HG03460 (cell line): ENCODE measurements around the gene ST14.

Experiments
- ATAC-seq: cut with Tn5 transposase; IDR thresholded peaks from one replicate; pipeline ENCODE4 v1.9.1; 2021; ENCODE audit not compliant: unreplicated experiment

Gene ST14

DNA sequence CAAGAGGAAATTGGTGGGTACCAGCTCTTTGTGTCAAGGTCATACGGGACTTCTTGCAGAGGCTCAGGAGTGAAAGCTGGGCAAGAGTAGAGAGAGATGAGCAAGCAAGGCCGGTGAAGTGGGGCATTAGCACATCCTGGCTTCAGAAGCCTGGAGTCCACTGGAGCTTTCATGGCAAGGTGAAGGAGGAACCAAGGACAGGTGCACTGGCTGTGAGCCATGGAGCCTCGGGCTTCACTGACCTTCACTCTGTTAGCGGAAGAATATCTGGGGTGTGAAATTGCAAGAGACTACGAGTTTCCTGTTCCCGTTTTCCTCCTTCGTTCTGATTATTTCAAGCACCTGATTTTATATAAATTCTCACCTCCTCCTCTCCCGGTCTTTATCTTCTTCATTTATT is 25.9 kb upstream of the ST14 start:
- no peak for ATAC-seq

DNA sequence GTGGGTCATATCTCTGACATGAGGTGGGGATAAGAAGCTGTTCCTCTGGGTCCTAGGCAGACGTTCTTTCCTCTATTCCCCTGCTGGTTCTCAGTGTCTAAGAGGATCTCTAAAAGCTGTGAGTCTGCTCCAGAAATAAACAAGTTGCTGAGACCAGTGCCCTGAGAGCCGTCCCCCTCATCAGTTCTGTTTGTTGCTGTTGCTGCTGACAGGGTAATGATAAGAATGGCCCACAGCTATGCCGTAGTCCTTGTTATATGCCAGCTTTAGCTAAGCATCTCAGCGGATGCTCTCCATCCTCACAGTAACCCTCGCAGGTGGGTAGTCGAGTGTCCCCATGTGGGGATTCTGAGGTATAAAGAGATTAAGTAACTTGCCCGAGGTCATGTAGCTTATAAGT is 23.5 kb upstream of the ST14 start:
- ATAC-seq: no peak

DNA sequence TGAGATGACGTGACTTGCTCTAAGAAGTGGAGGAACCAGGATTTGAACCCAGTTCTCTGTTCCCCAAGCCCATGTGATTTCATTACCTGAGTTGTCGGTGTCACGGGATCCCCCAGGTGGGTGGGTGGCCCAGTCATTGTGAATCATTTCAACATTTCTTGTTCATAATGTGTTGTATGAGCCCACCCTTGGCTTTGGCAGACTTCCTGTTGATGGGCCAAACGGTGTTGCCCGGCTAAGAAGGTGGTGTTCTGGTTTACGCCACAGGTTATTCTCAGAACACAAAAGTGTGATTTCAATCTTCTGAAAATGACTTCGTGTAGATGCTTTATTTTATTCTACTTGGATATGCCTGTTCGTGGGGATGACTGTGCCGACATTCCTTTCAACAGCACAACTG is 21.6 kb upstream of the ST14 start:
- ATAC-seq: no peak

DNA sequence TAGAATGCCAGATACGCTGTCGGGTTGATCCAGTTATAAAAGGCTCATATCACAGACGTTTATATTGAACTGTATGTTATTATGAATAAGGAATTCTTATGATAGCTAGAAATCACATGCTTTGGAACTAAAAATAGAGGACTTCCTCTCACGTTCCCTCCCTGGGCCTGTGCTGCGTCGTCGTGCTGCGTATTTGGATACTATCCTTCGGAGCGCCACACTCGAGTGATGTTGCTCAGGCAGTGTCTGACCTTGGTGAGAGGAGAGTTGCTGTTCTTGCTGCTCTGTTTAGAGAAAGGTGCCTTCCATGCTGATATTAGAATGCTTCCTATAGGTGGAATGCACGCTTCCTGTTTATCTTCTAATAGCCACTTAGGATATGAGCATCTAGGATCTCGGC is 20.2 kb upstream of the ST14 start:
- no peak for ATAC-seq

DNA sequence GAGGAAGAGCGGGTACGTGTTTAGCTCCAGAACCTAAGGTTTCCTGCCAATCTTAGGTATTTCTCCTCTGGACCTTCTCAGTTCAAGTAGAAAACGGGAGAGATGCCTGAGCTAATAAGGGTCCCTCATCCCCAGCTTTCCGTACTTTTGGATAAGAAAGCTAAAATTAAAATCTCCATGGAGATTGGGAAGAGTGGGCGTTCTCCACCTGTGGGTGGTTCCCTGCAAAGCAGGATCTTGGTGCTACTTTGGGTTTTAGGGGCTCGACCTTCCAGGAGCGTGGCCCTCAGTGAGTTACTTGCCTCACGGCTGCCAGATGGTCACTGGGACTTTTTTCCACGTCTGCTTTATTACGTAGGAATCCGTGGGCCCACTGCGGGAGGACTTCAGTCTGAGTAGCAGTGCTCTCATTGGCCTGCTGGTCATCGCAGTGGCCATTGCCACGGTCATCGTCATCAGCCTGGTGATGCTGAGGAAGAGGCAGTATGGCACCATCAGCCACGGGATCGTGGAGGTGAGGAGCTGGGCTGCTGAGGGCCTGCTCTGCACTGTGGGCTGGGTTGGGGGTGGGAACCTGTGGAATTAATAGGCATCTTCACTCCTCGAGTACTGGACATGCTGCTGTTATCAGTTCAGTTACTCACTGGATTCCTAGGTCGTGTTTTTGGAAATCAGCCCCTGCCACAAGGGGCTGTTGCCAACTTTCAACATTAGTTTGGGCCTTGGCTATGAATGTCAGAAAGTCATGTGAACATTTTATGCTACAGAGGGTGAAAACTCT is 17.8 kb upstream of the ST14 start:
- ATAC-seq: no peak

DNA sequence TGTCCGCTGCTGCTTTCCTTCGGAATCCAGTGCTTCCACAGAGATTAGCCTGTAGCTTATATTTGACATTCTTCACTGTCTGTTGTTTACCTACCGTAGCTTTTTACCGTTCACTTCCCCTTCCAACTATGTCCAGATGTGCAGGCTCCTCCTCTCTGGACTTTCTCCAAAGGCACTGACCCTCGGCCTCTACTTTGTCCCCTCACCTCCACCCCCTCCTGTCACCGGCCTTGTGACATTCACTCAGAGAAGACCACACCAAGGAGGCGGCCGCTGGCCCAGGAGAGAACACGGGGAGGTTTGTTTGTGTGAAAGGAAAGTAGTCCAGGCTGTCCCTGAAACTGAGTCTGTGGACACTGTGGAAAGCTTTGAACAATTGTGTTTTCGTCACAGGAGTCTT is 15.4 kb upstream of the ST14 start:
- ATAC-seq: no peak

DNA sequence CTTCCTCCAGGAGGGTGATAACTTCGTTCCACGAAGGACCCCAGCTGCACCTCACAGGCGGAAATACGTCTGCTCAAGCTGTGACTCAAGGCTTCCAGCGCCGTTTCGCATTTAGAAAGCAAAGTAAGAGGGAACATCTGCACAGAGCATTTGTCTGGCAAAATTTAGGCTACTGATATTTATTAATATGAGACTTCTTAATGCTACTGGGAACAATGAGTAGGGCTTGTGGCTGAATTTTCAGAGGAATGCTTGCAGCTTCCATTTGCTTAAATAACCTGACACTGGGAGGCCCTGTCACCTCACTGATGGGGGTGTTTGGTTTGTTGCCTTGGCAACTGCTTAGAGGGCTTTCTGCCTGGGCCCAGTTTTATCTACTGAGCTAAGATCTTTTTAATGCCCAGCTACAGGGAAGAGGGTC is 14.7 kb upstream of the ST14 start:
- ATAC-seq: no peak

DNA sequence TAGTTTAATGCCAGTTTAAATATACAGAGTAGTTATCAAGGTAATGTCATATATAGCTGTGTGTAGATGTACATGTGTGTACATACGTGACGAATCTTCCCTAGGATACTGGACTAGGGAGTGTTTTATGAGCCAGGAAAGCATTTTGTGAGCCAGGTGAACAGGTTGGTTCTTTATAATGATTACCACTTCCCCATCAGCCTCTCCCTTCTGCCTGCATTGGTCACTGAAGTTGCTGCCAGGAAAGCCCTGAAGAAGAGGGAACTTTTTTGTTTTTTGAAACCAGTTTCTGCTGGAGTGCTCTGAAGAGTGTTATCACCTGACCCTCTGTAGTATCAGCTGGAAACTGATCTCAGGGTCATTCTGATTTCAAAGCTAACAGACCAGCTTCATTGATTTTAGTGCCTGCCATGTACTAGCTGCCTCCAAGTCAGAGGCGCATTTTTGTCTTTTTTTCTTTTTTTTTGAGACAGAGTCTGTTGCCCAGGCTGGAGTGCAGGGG is 14.2 kb upstream of the ST14 start:
- no peak for ATAC-seq

DNA sequence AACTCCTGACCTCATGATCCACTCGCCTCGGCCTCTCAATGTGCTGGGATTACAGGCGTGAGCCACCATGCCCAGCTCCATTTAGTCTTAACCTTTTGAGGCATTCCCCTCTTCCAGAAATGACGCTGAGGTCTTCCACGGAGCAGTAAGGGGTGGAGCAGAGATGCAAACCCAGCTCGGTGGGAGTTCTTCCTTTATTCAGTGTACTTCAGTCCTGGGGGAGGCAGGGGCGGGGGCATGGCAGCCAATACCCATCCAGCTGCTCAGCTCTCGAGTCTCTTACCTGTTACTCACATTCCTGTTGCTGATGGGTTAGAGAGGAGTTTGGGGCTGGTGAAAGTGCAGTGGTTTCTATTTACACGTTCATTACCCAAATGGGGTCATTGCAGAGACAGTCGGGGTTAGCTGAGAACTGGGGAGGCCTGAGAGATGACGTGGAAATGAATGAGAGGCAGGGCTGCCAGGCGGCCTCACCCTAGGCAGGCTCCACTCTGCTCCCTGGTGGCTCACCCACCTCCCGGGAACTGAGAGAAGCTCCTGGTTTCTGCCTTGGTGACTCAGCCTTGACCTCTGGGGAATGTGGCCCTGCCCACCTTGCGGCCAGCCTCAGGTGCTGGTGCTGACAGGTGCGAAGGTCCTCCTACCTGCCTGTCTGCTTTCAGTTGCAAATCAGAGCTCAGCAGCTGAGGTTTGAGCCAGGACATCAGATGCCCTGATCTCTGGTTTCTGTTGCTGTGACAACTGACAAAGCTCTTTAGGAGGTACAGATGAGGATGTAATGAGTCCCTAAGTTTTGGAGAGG is 13.4 kb upstream of the ST14 start:
- ATAC-seq: no peak

DNA sequence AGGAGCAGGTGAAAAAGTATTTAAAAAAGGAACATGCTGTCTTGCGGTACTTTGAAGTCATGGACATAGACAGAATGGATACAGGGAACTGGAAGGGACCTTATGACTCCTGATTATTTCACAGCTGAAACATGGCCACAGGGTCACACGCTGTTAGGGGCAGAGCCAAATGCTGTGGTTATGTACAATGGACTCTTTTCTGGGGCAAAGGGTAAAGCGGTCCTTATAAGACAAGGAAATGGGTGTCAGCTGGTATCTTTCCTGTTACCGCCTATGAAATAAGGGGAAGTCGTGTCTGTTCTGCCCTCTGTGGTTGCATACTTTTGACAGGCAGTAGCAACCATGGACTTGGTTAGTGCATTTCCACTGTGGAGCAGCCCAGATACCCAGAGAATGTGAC is 12.8 kb upstream of the ST14 start:
- no peak for ATAC-seq

DNA sequence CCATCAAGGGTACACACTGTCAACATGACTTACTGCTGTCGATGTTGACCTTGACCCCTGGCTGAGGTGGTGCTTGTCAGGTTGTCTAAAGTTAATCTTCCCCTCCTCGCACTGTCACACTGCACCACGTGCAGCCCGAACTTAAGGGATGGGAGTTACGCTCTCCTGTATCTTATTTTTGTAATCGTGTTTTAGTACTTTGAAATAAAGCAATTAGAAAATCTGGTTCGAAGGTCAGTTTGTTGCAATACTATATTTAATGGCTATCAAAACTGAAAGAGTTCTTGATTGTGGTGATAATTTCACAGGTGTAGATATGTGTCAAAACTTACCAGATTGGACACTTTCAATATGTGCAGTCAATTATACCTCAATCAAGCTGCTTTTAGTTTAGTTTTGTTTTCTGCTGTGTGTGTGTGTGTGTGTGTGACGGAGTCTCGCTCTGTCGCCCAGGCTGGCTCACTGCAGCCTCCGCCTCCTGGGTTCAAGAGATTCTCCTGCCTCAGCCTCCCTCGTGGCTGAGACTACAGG is 10.7 kb upstream of the ST14 start:
- ATAC-seq: no peak

DNA sequence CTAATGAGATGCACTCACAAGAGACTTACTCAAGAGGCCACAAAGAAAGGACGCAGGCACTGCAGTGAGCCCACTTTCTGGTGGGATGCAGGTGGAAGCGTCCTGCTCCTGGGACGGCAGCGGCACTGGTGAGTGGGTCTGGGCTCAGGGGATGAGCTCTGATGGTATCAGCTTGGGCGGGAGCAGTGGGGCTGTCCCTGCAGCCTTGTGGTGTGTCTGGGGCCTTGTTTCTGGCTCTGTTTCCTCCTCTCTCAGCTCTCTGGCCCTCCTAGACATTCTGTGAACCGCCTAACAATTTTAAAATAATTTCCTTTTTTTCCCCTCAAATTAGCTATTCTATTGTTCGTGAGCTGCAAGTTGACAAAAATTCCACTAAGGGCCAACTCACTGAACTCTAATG is 8.8 kb upstream of the ST14 start:
- ATAC-seq: no peak

DNA sequence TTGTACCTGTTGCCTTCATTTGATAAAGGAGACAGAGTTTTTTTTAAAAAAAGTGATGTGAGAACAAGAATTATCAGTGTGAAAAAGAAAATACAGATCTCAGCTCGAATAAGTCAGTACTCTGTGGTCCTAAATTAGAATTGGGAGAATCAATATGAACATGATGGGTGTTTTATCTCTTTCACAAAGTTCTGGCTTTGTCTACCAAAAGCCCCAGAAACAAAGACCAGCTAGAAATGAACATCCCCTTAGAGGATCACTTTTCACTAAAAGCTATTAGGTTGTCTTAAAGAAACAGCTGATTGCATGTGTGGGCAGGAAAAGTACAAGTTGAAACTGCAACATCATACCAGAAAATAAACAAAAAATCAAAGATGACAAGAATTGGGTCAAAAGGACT is 8.4 kb upstream of the ST14 start:
- no peak for ATAC-seq

DNA sequence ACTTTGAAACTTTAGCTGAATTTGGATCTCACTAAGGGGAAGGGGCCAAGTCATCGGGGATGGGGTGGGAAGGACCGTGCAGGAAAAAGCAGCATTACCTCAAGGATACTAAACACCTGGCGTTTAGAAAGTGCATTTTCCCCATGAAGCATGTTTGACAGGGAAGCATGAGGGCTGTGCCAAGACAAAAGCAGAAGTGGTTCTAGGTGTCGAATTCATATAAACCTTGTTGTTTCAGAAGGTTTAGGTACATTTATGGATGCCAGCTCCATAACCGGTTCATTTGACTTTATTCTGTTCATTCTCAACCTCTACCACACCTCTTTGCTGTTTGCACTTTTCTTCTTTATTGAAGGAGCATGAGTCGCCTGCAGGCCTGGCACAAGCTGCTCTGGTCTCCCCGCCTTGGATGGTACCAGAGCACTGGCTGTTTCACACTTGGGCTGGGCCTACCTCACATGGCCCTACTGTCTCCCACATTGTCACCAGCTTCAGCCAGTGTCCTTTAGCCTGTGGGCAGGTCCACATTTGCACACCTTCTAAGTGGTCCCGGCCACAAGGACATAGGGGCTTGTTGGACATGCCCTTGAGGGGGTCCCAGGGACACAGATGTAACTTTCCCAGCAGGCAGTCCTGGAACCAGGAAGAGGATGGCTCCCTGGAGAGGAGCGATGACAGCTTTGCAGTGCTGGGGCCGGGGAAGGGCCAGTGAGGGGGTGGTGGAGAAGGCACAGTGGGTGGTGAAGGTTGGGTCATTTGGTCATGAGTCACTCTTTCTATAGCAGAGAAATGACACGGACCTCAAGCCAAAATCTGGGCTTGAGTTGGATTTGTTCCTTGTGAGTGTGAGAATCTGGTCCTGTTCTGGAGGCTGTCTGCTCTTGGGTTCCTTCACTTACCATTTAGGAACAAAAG is 3.2 kb upstream of the ST14 start:
- ATAC-seq: no peak

DNA sequence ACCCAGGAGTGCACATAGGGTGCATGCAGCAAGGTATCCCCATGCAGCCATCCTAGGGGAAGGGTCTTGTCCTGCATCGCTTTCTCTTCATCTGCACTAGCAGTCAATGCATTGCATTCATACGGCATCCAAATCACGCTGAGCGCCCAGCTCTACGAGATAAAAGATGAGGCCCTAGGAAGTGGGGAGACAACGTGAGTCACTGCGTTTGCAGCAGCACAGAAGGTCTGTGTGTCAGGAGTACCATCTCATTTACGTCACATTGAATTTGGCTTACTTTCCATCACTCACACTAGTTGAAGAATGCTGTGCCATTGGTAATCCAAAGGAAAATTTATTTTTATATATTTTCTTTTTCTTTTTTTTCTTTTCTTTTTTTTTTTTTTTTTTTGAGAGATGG is 2.5 kb upstream of the ST14 start:
- ATAC-seq: no peak

DNA sequence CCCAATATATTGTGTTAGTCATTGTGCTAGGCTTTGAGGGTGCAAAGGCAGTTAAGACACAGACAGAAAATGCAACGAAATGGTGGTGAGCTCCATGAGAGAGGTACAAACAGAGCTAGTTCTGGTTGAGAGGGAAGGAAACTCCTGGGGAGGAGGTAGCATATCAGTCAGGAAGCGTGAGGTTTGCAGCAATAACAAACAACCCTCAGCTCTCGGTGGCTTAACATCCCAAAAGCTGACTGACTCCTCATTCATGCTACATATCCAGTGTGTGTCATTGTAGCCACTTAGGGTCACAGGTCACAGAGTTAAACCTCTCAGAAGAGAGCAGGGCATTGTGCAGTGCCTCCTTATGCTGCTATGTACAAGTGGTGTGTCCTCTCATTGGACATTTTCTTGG is 1.7 kb upstream of the ST14 start:
- ATAC-seq: no peak

DNA sequence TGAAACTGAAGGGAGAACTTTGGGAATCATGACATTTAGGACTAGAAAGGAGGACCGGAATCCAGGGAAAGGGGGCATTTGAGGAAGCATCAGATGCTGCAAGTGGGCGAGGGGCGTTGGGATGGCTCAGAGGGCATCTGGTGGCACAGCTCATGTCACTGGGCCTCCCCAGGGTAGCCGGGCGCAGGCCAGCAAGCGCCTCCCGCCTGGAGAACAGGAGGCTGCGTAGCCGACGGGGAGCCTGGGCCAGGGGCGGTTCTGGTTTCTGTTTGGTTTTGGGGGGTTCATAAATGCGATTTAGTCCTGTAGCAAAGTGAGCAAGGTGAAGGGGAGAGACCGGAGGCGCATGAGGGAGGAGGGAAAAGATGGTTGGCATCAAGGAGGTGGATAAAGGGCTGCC is 443 bp upstream of the ST14 start:
- no peak for ATAC-seq

DNA sequence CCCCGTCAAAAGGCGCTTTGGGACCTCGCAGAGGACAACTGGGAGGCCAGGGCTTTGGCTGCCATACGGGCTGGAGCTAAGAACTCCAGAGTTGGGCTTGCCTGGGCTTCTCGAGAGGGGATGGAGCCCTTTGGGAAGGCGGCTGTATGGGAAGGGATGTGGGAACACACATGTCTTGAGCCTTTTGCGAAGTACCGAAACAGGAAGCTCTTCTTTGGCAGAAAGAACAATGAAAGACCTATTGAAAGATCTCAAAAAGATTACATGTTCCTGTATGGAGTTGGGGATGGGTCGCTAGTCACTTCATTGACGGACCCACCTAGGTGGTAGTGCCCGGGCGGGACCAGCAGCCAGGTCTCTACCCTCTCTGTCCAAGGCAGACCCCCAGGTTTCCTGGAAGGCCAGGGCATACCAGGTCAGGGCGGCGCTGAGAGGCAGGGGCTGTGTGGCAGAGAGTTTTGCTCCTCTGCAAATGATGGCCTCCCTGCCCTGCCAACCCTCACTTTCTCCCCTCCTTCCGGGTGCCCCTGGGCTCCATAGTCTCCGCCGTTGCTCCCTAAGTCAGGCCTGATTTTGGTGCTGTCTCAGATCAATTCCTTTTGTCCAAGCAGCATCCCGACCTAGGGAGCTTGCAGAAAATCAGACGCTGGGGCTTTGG is 1.0 kb downstream of the ST14 start:
- no peak for ATAC-seq

DNA sequence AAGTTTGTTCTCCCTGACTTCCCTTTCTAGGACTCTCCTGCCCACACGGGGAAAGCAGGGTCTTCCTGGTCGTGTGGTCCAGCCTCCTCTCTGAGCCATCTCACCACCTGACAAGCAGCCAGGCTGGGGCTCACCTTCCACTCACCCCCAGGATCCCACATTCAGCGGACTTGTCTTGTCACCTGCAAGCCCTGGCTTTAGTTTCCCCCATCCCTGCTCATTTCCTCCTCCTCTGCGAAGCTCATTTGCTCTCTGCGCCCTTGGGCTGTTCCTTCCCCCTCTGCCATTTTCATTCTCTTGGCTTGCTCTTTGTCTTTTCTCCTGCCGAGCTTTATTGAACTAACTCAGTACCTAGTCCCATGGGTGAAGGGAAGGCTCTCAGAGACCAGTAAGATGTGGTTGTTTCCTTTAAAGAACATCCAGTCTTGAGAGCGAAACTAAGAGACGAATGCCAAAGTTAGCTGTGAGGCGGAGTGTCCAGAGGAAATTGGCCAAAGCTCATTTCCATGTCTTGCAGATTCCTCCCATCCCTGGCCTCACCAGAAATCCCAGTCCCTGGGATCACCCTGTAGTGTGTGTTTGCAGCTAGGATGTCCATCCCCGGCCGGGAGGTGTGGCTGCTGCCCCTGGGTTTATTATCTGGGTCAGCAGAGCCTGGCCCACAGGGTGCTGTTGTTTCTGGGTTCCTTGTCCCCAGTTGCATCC is 2.0 kb downstream of the ST14 start:
- no peak for ATAC-seq

DNA sequence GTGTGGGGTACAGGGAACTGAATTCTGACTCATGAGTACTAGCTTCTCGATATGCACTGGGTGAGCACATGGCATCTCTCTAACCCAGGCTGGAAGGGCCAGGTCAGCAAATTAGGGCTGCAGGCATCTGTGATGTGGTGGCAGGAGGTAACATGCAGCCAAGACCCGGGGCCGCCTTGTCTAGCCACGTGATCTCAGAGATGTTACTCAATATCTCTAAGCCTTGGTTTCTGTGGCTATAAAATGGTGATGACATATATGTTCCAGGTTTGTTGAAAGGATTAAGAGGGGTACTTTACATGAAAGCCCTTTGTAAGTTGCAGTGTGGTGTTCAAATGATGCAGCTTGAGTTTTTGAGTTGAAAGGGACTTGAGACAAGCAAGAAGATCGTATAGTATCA is 3.2 kb downstream of the ST14 start:
- ATAC-seq: no peak
